Mesodermal cell (in vitro differentiated cells): ENCODE results near the gene FAR1.
"Not testable (repeated sequence)": the region's sequence is repeated elsewhere in the genome, so short reads cannot be mapped to it uniquely, and the experiment has no call there.

Experiments used
- H3K27ac ChIP-seq: 2 replicates; pipeline ENCODE4 v1.7.0; 2013; ENCODE audit warnings: mild to moderate bottlenecking, low read depth, low read length, moderate library complexity; ENCODE audit not compliant: severe bottlenecking
- H3K36me3 ChIP-seq: 2 replicates; pipeline ENCODE4 v1.7.1; 2013; ENCODE audit warnings: mild to moderate bottlenecking, low read length, moderate library complexity; ENCODE audit not compliant: control insufficient read depth, insufficient read depth
- H3K4me1 ChIP-seq: one replicate; pipeline ENCODE4 v1.7.1; 2013; ENCODE audit warnings: mild to moderate bottlenecking, low read length; ENCODE audit not compliant: insufficient read depth, control insufficient read depth, poor library complexity, severe bottlenecking
- H3K4me3 ChIP-seq: 2 replicates; pipeline ENCODE4 v1.7.0; 2013; ENCODE audit warnings: low read length, control low read depth, mild to moderate bottlenecking; ENCODE audit not compliant: insufficient read depth, poor library complexity, severe bottlenecking; ENCODE audit errors: extremely low read depth
- H3K9me3 ChIP-seq: 2 replicates; pipeline ENCODE4 v1.7.1; 2013; ENCODE audit warnings: mild to moderate bottlenecking, low read length, moderate library complexity; ENCODE audit not compliant: control insufficient read depth
- WGBS, 2 experiments: methylation state at CpG; one replicate each; pipeline ENCODE4 v1.1.5; 2013; ENCODE audit warnings: missing lambda C conversion rate in 2 of 2; ENCODE audit not compliant: insufficient coverage in 2 of 2; 5-methylcytosine and 5-hydroxymethylcytosine counted together

Gene FAR1

GRCh38 chr11:13713982-13714381, 45.5 kb downstream of the FAR1 start:
- H3K36me3 ChIP-seq = peaks cover 44% of the 10 kb centered on the region
- H3K9me3 ChIP-seq = no peaks in the 10 kb centered on the region
- no CpG with 5 or more reads among the region's 2 CpGs for WGBS, 2 experiments
- H3K4me3 ChIP-seq = no peak overlapping the region
- H3K4me1 ChIP-seq = peaks cover 8% of the 10 kb centered on the region
- H3K27ac ChIP-seq = no peak overlapping the region

DNA sequence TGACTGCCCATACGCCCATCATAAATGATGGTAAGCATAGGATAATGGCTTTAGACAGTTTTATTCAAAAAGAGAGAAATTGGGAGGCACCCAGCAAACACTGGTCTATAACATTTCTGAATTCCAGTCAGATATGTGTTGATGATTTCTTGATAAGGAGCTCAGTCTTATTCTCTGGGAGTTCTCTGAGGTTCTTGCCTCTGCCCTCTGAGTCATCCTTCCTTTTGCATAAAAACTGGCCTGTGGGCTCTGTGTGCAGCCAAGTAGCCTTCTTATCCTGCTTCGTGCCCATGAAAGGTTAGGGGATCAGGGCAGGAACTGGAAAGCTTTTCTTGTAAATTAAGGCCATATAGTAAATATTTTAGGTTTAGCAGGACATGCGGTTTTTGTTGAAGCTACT, 48.9 kb downstream of the FAR1 start:
- WGBS, 2 experiments = 71 to 100% methylated on average over 2 of the region's 3 CpGs
- H3K27ac ChIP-seq = peak overlapping the region; percentile 51
- peaks cover 35% of the 10 kb centered on the region for H3K36me3 ChIP-seq
- H3K4me1 ChIP-seq = peaks cover 8% of the 10 kb centered on the region
- no peak overlapping the region for H3K4me3 ChIP-seq
- no peaks in the 10 kb centered on the region for H3K9me3 ChIP-seq

- Histone ChIP-seq H3K4me3 (no peak overlapping the region), H3K36me3 (peaks cover 45% of the 10 kb centered on the region), H3K27ac (no peak overlapping the region), H3K4me1 (peaks cover 8% of the 10 kb centered on the region), H3K9me3 (no peaks in the 10 kb centered on the region)
Observed at GRCh38 chr11:13718394-13718793, 49.9 kb downstream of the FAR1 start.

DNA sequence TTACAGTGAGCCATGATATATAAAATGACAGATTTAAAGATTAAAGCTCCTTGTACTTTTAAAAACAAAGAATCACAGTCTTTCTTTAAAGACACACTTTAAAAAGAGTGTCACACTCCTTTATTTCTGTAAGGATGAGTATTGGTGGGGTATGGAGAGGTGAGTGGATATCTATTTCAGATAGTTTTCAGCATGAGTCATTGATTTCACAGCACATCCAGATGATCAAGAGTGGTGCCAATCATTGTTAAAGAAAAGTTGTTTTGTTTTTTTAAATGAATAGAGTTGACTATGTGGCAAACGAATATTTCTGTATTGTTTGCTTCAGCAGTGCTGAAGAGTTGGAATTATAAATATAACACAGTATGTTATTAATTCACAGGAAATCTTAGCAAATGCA, 52.5 kb downstream of the FAR1 start:
- Histone ChIP-seq H3K27ac (no peak overlapping the region), H3K4me3 (no peak overlapping the region), H3K36me3 (peaks cover 38% of the 10 kb centered on the region), H3K9me3 (no peaks in the 10 kb centered on the region), H3K4me1 (peaks cover 8% of the 10 kb centered on the region)
- no CpG with 5 or more reads among the region's 1 CpG for WGBS, 2 experiments

GRCh38 chr11:13721760-13722159, 53.3 kb downstream of the FAR1 start:
- Histone ChIP-seq H3K36me3 (peaks cover 42% of the 10 kb centered on the region), H3K4me1 (peaks cover 8% of the 10 kb centered on the region), H3K4me3 (no peak overlapping the region), H3K27ac (no peak overlapping the region), H3K9me3 (no peaks in the 10 kb centered on the region)

DNA sequence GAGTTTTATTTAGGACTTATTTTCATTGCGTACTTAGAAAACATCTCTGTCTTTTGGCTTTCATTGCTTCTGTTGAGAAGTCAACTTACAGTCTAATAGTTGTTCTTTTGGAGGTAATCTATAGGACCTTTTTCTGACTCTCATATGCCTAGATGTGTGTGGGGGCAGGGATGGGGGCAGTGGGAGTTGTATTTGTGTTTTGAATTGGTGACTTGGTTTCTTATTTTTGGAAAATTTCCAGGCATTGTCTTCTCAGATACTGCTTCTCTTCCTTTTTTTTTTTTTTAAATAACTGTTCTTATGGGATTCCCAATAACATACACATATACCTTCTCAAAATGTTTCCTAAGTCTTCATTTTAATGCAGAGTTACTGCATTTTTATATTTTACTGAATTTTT, 58.0 kb downstream of the FAR1 start:
- no peak overlapping the region for H3K4me3 ChIP-seq
- H3K4me1 ChIP-seq = no peaks in the 10 kb centered on the region
- WGBS, 2 experiments = 80% methylated on average over 1 of the region's 1 CpG; no CpG with 5 or more reads in 1 of the 2 experiments
- H3K36me3 ChIP-seq = peaks cover 44% of the 10 kb centered on the region
- no peak overlapping the region for H3K27ac ChIP-seq
- H3K9me3 ChIP-seq = no peaks in the 10 kb centered on the region

GRCh38 chr11:13728076-13728475, 59.6 kb downstream of the FAR1 start:
- Histone ChIP-seq H3K9me3 (no peaks in the 10 kb centered on the region), H3K36me3 (peaks cover 44% of the 10 kb centered on the region), H3K4me1 (no peaks in the 10 kb centered on the region), H3K27ac (no peak overlapping the region), H3K4me3 (no peak overlapping the region)

DNA sequence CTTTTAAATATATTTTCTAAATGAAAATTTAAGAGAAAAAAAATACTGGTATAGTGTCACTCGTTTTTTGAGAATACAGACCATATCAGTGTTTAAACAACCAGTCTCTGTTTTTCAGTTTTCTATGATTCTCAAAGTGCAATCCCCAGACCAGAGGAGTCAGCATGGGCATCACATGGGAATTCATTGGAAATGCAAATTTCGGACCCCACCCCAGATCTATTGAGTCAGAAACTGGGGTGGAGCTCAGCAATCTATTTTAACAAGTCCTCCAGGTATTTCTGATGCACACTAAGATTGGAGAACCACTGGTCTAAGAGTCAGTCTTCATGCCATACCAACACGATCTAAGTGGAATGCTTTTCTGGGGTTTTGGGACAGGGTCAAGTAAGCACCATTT, 66.1 kb downstream of the FAR1 start:
- Histone ChIP-seq H3K4me1 (no peaks in the 10 kb centered on the region), H3K9me3 (no peaks in the 10 kb centered on the region), H3K36me3 (peaks cover 15% of the 10 kb centered on the region), H3K27ac (no peak overlapping the region), H3K4me3 (no peak overlapping the region)
- 84 to 86% methylated on average over 1 to 2 of the region's 3 CpGs for WGBS, 2 experiments

- Histone ChIP-seq H3K4me3 (no peak overlapping the region), H3K27ac (no peak overlapping the region), H3K4me1 (no peaks in the 10 kb centered on the region), H3K9me3 (no peaks in the 10 kb centered on the region), H3K36me3 (no peaks in the 10 kb centered on the region)
- 71 to 100% methylated on average over 1 of the region's 2 CpGs for WGBS, 2 experiments
Observed at GRCh38 chr11:13745165-13745564, 76.7 kb downstream of the FAR1 start.

GRCh38 chr11:13753316-13753715, 84.8 kb downstream of the FAR1 start:
- H3K9me3 ChIP-seq, H3K27ac ChIP-seq, H3K4me3 ChIP-seq, H3K4me1 ChIP-seq, H3K36me3 ChIP-seq: not testable (repeated sequence)
- WGBS, 2 experiments = no CpG with 5 or more reads among the region's 5 CpGs

DNA sequence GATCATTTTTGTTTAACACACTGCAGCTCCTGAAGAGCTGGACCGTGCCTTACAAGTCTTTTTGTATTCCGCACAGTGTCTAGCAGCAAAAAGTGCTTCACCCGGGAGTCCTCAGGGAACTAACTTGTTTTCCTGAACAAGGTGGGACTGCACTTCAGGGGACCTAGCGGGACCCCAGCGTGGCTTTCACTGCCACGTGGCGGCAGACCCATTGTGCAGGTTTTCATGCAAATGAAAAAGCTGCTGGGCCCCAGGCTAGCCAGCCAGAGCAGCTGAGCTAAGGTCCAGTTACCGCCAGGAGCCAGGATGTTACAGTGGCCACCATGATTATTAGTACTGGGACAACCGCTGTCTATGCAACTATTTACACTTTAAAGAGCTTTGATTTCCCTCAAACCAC, 90.6 kb downstream of the FAR1 start:
- no peak overlapping the region for H3K27ac ChIP-seq
- no peaks in the 10 kb centered on the region for H3K36me3 ChIP-seq
- no peaks in the 10 kb centered on the region for H3K9me3 ChIP-seq
- 79 to 86% methylated on average over 8 to 9 of the region's 9 CpGs for WGBS, 2 experiments
- H3K4me1 ChIP-seq = peaks cover 6% of the 10 kb centered on the region
- no peak overlapping the region for H3K4me3 ChIP-seq

DNA sequence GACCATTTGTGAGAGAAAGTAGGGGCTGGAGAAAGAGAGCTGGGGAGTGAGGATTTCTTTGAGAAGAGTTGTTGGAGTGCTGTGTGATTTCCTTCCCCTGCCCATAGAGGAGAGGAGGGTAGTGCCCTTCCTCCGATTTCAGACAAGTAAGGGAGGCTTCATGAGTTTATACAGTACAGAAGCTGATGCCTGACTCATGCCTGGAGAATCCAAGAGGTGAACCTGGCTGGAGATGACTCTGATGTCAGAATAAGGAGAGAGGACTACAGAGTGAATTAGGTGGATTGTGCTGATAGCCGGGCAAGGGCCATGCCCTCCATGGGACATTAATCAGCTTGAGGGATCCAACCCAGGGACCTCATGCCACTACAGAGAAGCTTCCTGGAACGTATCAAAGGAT, 91.6 kb downstream of the FAR1 start:
- no peak overlapping the region for H3K4me3 ChIP-seq
- H3K4me1 ChIP-seq = peaks cover 6% of the 10 kb centered on the region
- 83 to 100% methylated on average over 2 to 3 of the region's 3 CpGs for WGBS, 2 experiments
- no peaks in the 10 kb centered on the region for H3K36me3 ChIP-seq
- H3K27ac ChIP-seq = no peak overlapping the region
- H3K9me3 ChIP-seq = no peaks in the 10 kb centered on the region
